GM10266 (cell line): ENCODE measurements around the gene ANKRD16.

ENCODE experiments used
- DNase-seq: peaks from one replicate; pipeline ENCODE4 v3.0.0; 2012; ENCODE audit errors: extremely low spot score
- CTCF ChIP-seq: IDR thresholded peaks from 2 replicates; pipeline ENCODE4 v1.5.1; 2012; ENCODE audit warnings: mild to moderate bottlenecking, low read depth; ENCODE audit not compliant: control insufficient read depth, insufficient read depth; ENCODE audit errors: missing control alignments

The ANKRD16 gene

GRCh38 chr10:5895804-5896203, 6.1 kb upstream of the ANKRD16 start:
- DNase-seq: peak; percentile 76
- no peak for TF ChIP-seq CTCF

GRCh38 chr10:5895365-5895764, 5.7 kb upstream of the ANKRD16 start:
- DNase-seq: no peak
- no peak for TF ChIP-seq CTCF

GRCh38 chr10:5894873-5895272, 5.2 kb upstream of the ANKRD16 start:
- no peak for TF ChIP-seq CTCF
- DNase-seq: no peak

GRCh38 chr10:5894403-5894802, 4.7 kb upstream of the ANKRD16 start:
- no peak for TF ChIP-seq CTCF
- DNase-seq: no peak

- TF ChIP-seq CTCF: no peak
Measured at GRCh38 chr10:5893321-5893720, 3.6 kb upstream of the ANKRD16 start.

GRCh38 chr10:5892007-5892406, 2.3 kb upstream of the ANKRD16 start:
- no peak for DNase-seq
- TF ChIP-seq CTCF: no peak

More at GRCh38 chr10:5893321-5893720, 3.6 kb upstream of the ANKRD16 start:
- no peak for DNase-seq

GRCh38 chr10:5891009-5891408, 1.3 kb upstream of the ANKRD16 start:
- TF ChIP-seq CTCF: no peak

More at GRCh38 chr10:5891009-5891408, 1.3 kb upstream of the ANKRD16 start:
- DNase-seq: no peak
